Natural killer cell (primary cell): ENCODE results near the gene RPGRIP1. TPM values are rescaled to one million over a fixed set of nuclear protein-coding genes. Genes with fewer than 3 reads are reported as not detected.

Experiments used
- ATAC-seq, 3 donors: fragments of 150-1000 bp in 2 of 3; fragments of 200-7000 bp in 1 of 3; cut with Tn5 transposase; 1 replicate in 1 of 3; 2 replicates in 2 of 3; pipeline ENCODE4 v1.10.0; 2021; ENCODE audit warnings: mild to moderate bottlenecking in 2 of 3, moderate library complexity in 2 of 3
- DNase-seq, 2 donors: peaks; one replicate each; pipeline versions ENCODE4 v3.0.0 to v3.0.0-alpha.2; 2013 to 2021; ENCODE audit warnings: mixed read lengths in 1 of 2
- H3K27ac ChIP-seq: one replicate; pipeline ENCODE4 v1.5.1; 2013; ENCODE audit warnings: mild to moderate bottlenecking, low read length
- H3K27me3 ChIP-seq: one replicate; pipeline ENCODE4 v1.6.1; 2013; ENCODE audit warnings: low read length; ENCODE audit not compliant: control insufficient read depth, insufficient read depth
- H3K36me3 ChIP-seq: one replicate; pipeline ENCODE4 v1.6.1; 2013; ENCODE audit warnings: low read length; ENCODE audit not compliant: control insufficient read depth, insufficient read depth
- H3K4me1 ChIP-seq: one replicate; pipeline ENCODE4 v1.6.1; 2013; ENCODE audit warnings: low read length; ENCODE audit not compliant: control insufficient read depth, insufficient read depth
- H3K4me3 ChIP-seq: one replicate; pipeline ENCODE4 v1.5.1; 2013; ENCODE audit warnings: low read length
- H3K9me3 ChIP-seq: one replicate; pipeline ENCODE4 v1.6.1; 2013; ENCODE audit warnings: low read length; ENCODE audit not compliant: control insufficient read depth, insufficient read depth
- H3K27ac Mint-ChIP-seq, 2 donors: one replicate each; pipeline ENCODE4 v1.8.0; 2022; ENCODE audit warnings: mild to moderate bottlenecking in 2 of 2, mixed read lengths in 2 of 2, moderate library complexity in 1 of 2
- H3K27me3 Mint-ChIP-seq, 2 donors: one replicate each; pipeline ENCODE4 v1.8.0; 2022; ENCODE audit warnings: low read depth in 2 of 2, mixed read lengths in 2 of 2
- H3K36me3 Mint-ChIP-seq: one replicate; pipeline ENCODE4 v1.8.0; 2022; ENCODE audit warnings: mixed read lengths
- H3K4me1 Mint-ChIP-seq, 2 donors: one replicate each; pipeline ENCODE4 v1.8.0; 2022; ENCODE audit warnings: mixed read lengths in 2 of 2
- H3K4me3 Mint-ChIP-seq: one replicate; pipeline ENCODE4 v1.8.0; 2022; ENCODE audit warnings: mild to moderate bottlenecking, moderate library complexity, mixed read lengths
- H3K9me3 Mint-ChIP-seq, 2 donors: one replicate each; pipeline ENCODE4 v1.8.0; 2022; ENCODE audit warnings: mixed read lengths in 2 of 2
- CTCF ChIP-seq: fragments of 200-600 bp; IDR thresholded peaks from one replicate; pipeline ENCODE4 v1.8.0; 2022; ENCODE audit warnings: antibody characterized with exemption
- WGBS: methylation state at CpG from one replicate; pipeline ENCODE4 v1.1.7; 2013; ENCODE audit warnings: missing lambda C conversion rate; ENCODE audit not compliant: insufficient coverage; 5-methylcytosine and 5-hydroxymethylcytosine counted together
- intact Hi-C: fragments of 100-400 bp; cut with micrococcal nuclease; formaldehyde crosslinking; loops from one replicate; pipeline ENCODE4 v1.14.2; 2022
- total RNA-seq, 4 donors: library from RNA; stranded (reverse); fragments of 120-200 nt in 1 of 4; gene quantifications; one replicate each; pipeline versions ENCODE4 v1.2.3 to v1.2.4, GENCODE V29; 2013 to 2022

RPGRIP1 gene
- total RNA-seq: under 1 TPM in 2 of 3 donors, not detected in 1; 0.68 to 0.85 TPM
- total RNA-seq (2013): 0.86 TPM

- no peak for TF ChIP-seq CTCF
- Histone ChIP-seq H3K4me3 (no peak within 1 kb of the TSS), H3K4me1 (no peaks in the 10 kb centered on the region), H3K27me3 (no peaks in the 10 kb centered on the region), H3K36me3 (no peaks in the 10 kb centered on the region), H3K27ac (no peak within 1 kb of the TSS), H3K9me3 (no peaks in the 10 kb centered on the region)
- DNase-seq (no peak), ATAC-seq (no peak)
- Mint-ChIP-seq H3K9me3 (no peaks in the 10 kb centered on the region), H3K27me3 (no peaks in the 10 kb centered on the region), H3K36me3 (no peaks in the 10 kb centered on the region), H3K27ac (no peak within 1 kb of the TSS), H3K4me3 (no peak within 1 kb of the TSS), H3K4me1 (peaks cover 0 to 4% of the 10 kb centered on the region in 2 donors)
- intact Hi-C loops: no loop called here
- WGBS: 100% methylated on average over 1 of the region's 2 CpGs
Measured at GRCh38 chr14:21279783-21280182, at the start of gene RPGRIP1. RPGRIP1 (plus strand) TSS chr14:21280083; CDS start chr14:21287977, 7,894 bp downstream.

GRCh38 chr14:21231020-21231652, 48.7 kb upstream of the RPGRIP1 start:
- TF ChIP-seq CTCF: no peak
- intact Hi-C loops: loop anchor here (5.0 kb wide), 1 partner anchor 151 kb away; the partner anchor contains the start of gene SUPT16H
- Histone ChIP-seq H3K4me1 (peaks cover 37% of the 10 kb centered on the region), H3K4me3 (no peak overlapping the region), H3K36me3 (peaks cover 83% of the 10 kb centered on the region), H3K9me3 (no peaks in the 10 kb centered on the region), H3K27ac (peak overlapping the region; percentile 82), H3K27me3 (no peaks in the 10 kb centered on the region)
- peak in 1 of 2 donors; percentile 70 for DNase-seq
- Mint-ChIP-seq H3K27me3 (no peaks in the 10 kb centered on the region), H3K4me1 (peaks cover 68 to 71% of the 10 kb centered on the region in 2 donors), H3K9me3 (no peaks in the 10 kb centered on the region), H3K4me3 (peak overlapping the region; percentile 88), H3K27ac (peak overlapping the region; percentile 90 to 94), H3K36me3 (peaks cover 14% of the 10 kb centered on the region)
- peak; percentile 50 to 73 (median 53) for ATAC-seq
- 59% methylated on average over 14 of the region's 14 CpGs for WGBS

- no peaks in the 10 kb centered on the region for H3K27me3 ChIP-seq
- peaks cover 66% of the 10 kb centered on the region for H3K36me3 ChIP-seq
- H3K4me1 ChIP-seq: peaks cover 37% of the 10 kb centered on the region
- H3K27me3 Mint-ChIP-seq: no peaks in the 10 kb centered on the region
- WGBS: 75% methylated on average over 8 of the region's 8 CpGs
- DNase-seq (peak in 1 of 2 donors; percentile 60), ATAC-seq (no peak)
- H3K9me3 Mint-ChIP-seq: no peaks in the 10 kb centered on the region
- no peak overlapping the region for H3K27ac ChIP-seq
- H3K4me3 Mint-ChIP-seq: no peak overlapping the region
- H3K27ac Mint-ChIP-seq: peak overlapping the region; percentile 90 to 94
- H3K36me3 Mint-ChIP-seq: peaks cover 7% of the 10 kb centered on the region
- H3K4me1 Mint-ChIP-seq: peaks cover 73 to 81% of the 10 kb centered on the region in 2 donors
- no peaks in the 10 kb centered on the region for H3K9me3 ChIP-seq
- no peak overlapping the region for H3K4me3 ChIP-seq
- no peak for TF ChIP-seq CTCF
- intact Hi-C loops: loop anchor here (5.0 kb wide), 1 partner anchor 149 kb away; the partner anchor contains the start of gene SUPT16H
Measured at GRCh38 chr14:21233457-21234076, 46.3 kb upstream of the RPGRIP1 start.
